ENCODE measurements around the gene RPP40. TPM values are rescaled to one million over a fixed set of nuclear protein-coding genes. Genes with fewer than 3 reads are reported as not detected.

RPP40 gene
- total RNA-seq, 1 donor from 2014 or later: 3.6 TPM

GRCh38 chr6:4973982-4974745, 29.7 kb downstream of the RPP40 start:
- intact Hi-C loops (cut with DNase I): no loop called here
- DNase-seq (ENCODE audit: low spot score): no peak

DNA sequence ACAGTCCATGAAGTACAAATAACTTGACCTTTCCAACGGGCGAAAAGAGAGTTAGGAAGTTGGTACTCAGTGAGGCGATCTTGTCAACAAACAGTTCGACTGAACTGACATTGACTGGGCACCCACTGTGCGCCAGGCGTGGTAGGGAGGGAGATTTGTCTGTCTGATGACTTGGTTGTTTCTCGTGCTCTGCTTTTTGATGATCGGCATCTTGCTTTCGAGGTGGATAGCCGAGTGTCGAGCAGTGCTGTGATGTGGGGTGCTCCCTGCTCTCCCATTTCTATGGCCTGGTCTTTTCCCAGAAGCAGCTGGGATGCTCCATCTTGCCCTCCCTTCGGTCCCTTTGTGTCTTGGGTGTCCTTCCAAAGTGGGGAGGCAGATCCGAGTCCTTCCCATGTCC, 30.4 kb downstream of the RPP40 start:
- no peak for DNase-seq (ENCODE audit: low spot score)
- intact Hi-C loops (cut with DNase I): no loop called here

- DNase-seq (ENCODE audit: low spot score): peak; percentile 58
- intact Hi-C loops (cut with DNase I): no loop called here
Observed at GRCh38 chr6:4972438-4972837, 31.4 kb downstream of the RPP40 start.

DNA sequence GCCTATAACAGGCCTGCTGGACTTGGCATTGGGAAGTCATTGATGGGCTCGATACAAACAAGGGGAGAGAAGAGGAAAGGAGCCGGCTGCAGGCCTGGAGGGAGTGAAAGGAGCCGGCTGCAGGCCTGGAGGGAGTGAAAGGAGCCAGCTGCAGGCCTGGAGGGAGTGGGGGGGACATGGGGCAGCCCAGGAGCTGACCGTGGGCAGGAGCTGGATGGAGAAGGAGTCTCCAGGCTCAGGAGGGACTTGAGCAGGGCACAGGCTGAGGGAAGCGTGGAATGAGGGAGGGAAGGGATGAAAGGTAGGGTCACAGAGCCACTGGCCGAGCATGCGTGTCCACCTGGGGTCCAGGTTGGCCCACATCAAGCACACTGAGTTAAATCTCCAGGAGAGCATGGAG, 32.0 kb downstream of the RPP40 start:
- intact Hi-C loops (cut with DNase I): no loop called here
- peak; percentile 72 for DNase-seq (ENCODE audit: low spot score)

- intact Hi-C loops (cut with DNase I): no loop called here
Observed at GRCh38 chr6:4970739-4971395, 33.0 kb downstream of the RPP40 start.

GRCh38 chr6:4969609-4970285, 34.1 kb downstream of the RPP40 start:
- intact Hi-C loops (cut with DNase I): no loop called here
- DNase-seq (ENCODE audit: low spot score): no peak

More at GRCh38 chr6:4970739-4971395, 33.0 kb downstream of the RPP40 start:
- peak; percentile 38 for DNase-seq (ENCODE audit: low spot score)

DNA sequence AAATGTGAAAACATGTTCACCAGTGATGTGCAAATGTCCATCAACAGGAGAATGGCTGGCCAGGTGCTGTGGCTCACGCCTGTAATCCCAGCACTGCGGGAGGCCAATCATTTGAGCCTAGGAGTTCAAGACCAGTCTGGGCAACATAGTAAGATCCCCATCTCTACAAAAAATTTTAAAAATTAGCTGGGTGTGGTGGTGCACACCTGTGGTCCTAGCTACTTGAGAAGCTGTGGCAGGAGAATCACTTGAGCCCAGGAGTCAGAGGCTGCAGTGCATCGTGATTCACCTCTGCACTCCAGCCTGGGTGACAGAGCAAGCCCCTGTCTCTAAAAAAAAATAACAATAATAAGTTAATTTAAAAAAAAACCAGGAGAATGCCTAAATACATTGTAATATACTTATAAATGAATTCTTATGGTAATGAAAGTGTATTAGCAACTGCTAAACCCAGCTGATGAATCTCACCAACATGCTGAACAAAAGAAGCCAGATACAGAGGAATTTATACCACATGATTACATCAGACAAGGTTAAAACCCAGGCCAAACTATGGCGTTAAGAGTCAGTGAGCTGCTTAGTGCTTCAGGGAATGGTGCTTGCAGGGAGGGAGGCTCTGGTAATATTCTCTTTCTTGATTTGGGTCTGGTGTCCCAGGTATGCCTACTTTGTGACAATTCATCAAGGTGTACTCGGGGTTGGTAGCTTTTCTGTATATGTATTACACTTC, 36.4 kb downstream of the RPP40 start:
- intact Hi-C loops (cut with DNase I): no loop called here
- peak; percentile 71 for DNase-seq (ENCODE audit: low spot score)

GRCh38 chr6:4965562-4966389, 38.1 kb downstream of the RPP40 start:
- no peak for DNase-seq (ENCODE audit: low spot score)
- intact Hi-C loops (cut with DNase I): no loop called here

DNA sequence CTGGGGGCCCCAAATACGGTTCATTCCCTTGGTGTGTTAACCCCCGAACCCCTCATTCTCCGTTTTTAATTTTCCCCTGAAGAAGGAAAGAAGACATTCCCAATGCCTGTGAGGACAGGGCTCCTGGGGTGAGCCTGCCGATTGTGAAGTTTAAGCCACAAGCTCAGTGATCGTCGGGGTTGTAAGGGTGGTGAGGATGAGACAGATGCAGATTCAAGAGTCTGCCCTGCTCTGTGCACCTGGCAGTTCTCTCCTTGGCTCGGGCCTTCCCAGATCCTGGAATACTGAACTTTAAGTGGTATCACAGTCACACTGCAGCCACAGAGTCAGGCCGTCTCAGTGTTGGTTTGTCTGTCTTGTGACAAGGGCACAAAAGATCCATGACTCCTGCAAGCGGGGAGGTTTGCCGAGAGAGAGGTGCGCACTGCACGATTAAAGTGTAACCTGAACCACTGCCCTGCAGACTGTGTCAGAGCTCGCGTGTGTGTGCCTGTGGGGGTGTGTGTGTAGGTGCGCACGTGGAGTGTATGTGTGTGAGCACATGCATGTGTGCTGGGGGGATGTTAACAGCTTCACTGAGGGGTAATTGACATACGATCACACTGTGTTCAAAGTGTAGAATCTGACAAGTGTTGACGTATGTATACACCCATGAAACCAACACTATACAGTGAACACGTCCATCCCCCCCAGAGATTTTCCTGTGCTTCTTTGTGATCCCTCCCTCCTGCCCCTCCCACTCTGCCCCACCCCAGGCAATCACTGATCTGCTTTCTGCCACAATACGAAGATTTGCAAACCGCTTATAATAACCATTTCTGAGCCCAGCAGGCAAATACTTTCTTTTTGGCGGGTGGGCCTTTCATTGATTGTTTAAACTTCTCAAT, 38.9 kb downstream of the RPP40 start:
- peak; percentile 50 for DNase-seq (ENCODE audit: low spot score)
- intact Hi-C loops (cut with DNase I): no loop called here

GRCh38 chr6:4962905-4963304, 40.9 kb downstream of the RPP40 start:
- no peak for DNase-seq (ENCODE audit: low spot score)
- intact Hi-C loops (cut with DNase I): no loop called here

DNA sequence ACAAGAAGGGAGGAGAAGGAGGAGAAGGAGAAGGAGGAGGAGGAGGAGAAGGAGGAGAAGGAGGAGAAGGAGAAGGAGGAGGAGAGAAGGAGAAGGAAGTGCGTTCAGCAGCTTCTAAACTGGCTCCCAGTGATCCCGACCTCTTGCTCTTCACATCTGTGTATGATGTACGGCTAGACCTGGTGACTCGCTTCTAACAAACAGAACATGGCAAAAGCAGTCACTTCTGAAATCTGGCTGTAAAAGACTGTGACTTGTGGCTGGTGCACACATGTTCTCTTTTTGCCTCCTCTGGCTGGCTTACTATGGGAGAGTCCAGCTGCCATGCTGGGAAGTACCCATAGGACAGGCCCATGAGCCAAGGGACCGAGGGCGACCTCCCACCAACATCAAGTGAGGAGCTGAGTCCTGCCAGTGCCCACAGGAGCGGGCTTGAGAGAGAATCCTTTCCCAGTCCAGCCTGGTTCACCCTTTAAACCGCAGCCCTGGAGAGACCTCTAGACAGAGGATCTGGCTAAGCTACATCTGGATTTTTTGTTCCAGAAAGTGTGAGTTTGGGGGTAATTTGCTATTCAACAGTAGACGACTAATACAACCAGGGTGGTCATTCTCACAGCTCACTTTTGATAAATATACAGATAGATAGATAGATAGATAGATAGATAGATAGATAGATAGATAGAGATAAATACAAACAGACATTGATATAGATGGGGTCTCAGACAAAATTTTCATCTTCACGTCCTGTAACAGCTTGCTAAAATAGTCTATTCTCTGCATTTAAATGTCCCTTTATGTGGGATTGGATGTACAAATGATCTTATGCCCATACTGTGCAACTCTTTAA, 42.3 kb downstream of the RPP40 start:
- peak; percentile 46 for DNase-seq (ENCODE audit: low spot score)
- intact Hi-C loops (cut with DNase I): no loop called here

DNA sequence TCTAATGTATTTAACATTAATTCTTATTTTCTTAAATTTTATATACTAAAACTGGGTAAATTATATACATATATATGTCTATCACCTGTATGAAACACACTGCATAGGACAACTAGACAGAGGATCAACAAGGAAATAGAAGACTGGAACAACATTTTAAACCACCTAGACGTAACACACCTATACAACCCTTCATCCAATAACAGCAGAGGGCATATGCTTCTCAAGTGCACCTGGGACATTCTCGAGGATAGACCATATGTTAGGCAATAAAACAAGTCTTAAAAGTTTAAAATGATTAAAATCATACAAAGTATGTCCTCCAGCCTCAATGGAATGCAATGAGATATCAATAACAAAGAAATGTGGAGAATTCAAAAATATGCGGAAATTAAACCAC, 45.2 kb downstream of the RPP40 start:
- intact Hi-C loops (cut with DNase I): no loop called here
- no peak for DNase-seq (ENCODE audit: low spot score)

GRCh38 chr6:4957521-4958231, 46.2 kb downstream of the RPP40 start:
- no peak for DNase-seq (ENCODE audit: low spot score)
- intact Hi-C loops (cut with DNase I): no loop called here

GRCh38 chr6:4956625-4957024, 47.2 kb downstream of the RPP40 start:
- DNase-seq (ENCODE audit: low spot score): no peak
- intact Hi-C loops (cut with DNase I): no loop called here

- DNase-seq (ENCODE audit: low spot score): no peak
- intact Hi-C loops (cut with DNase I): no loop called here
Observed at GRCh38 chr6:4953440-4953839, 50.4 kb downstream of the RPP40 start.

- no peak for DNase-seq (ENCODE audit: low spot score)
- intact Hi-C loops (cut with DNase I): no loop called here
Observed at GRCh38 chr6:4950836-4951533, 52.9 kb downstream of the RPP40 start.

All from cardiac septum (tissue), 1 donor.